MCF 10A (cell line): ENCODE results near the gene MED13L. TPM values are rescaled to one million over a fixed set of nuclear protein-coding genes. Genes with fewer than 3 reads are reported as not detected.

Experiments
- BruUV-seq: library from RNA; stranded (reverse); fragments of 400-500 nt; replicated peaks from 2 replicates; lab custom pipeline; 2021; lab: Mats Ljungman, UMichigan
- CTCF ChIA-PET: fragments of 300-600 bp; sonication (Branson Sonifier 250); formaldehyde crosslinking; extraction: SDS; loops from one replicate; lab custom pipeline; 2021; ENCODE audit warnings: antibody characterized with exemption, inconsistent platforms; lab: Yijun Ruan, JAX
- POLR2A ChIA-PET: fragments of 300-600, 350-650 bp; sonication (Branson Sonifier 250); formaldehyde crosslinking; extraction: SDS; loops from one replicate; lab custom pipeline; 2020; ENCODE audit warnings: antibody characterized with exemption, inconsistent platforms; lab: Yijun Ruan, JAX
- DNase-seq: peaks from one replicate; pipeline ENCODE4 v3.0.0-alpha.2; 2018; ENCODE audit not compliant: unreplicated experiment
- H3K27ac Mint-ChIP-seq: one replicate; pipeline ENCODE4 v1.8.0; 2022; ENCODE audit warnings: mild to moderate bottlenecking, low read depth, mixed read lengths; ENCODE audit not compliant: unreplicated experiment
- H3K27me3 Mint-ChIP-seq: one replicate; pipeline ENCODE4 v1.8.0; 2022; ENCODE audit warnings: mixed read lengths; ENCODE audit not compliant: insufficient read depth, unreplicated experiment
- H3K36me3 Mint-ChIP-seq: one replicate; pipeline ENCODE4 v1.8.0; 2022; ENCODE audit warnings: mild to moderate bottlenecking, moderate library complexity, mixed read lengths; ENCODE audit not compliant: insufficient read depth, unreplicated experiment
- H3K4me1 Mint-ChIP-seq: one replicate; pipeline ENCODE4 v1.8.0; 2022; ENCODE audit warnings: mixed read lengths; ENCODE audit not compliant: insufficient read depth, unreplicated experiment
- H3K4me3 Mint-ChIP-seq: one replicate; pipeline ENCODE4 v1.8.0; 2022; ENCODE audit warnings: mild to moderate bottlenecking, moderate library complexity, mixed read lengths; ENCODE audit not compliant: unreplicated experiment
- H3K9me3 Mint-ChIP-seq: one replicate; pipeline ENCODE4 v1.8.0; 2022; ENCODE audit warnings: mixed read lengths; ENCODE audit not compliant: unreplicated experiment
- CTCF ChIP-seq: fragments of 200-600 bp; IDR thresholded peaks from one replicate; pipeline ENCODE4 v1.8.0; 2022; ENCODE audit warnings: antibody characterized with exemption, mild to moderate bottlenecking; ENCODE audit not compliant: unreplicated experiment
- intact Hi-C: fragments of 100-400 bp; cut with micrococcal nuclease; formaldehyde crosslinking; loops from 2 replicates; pipeline ENCODE4 v1.14.1; 2022
- total RNA-seq: library from RNA; stranded (reverse); gene quantifications from 2 replicates; pipeline ENCODE4 v1.2.3, GENCODE V29; 2022

Gene MED13L
- total RNA-seq, 1 experiment from 2014 or later = 91.6 TPM

GRCh38 chr12:116057356-116057755 lies 220.1 kb downstream of the MED13L start:
- Mint-ChIP-seq H3K4me3 (no peak overlapping the region), H3K4me1 (peaks cover 16% of the 10 kb centered on the region), H3K27ac (no peak overlapping the region), H3K27me3 (no peaks in the 10 kb centered on the region), H3K36me3 (no peaks in the 10 kb centered on the region), H3K9me3 (no peaks in the 10 kb centered on the region)
- ChIA-PET POLR2A (interaction anchor here (0.7 kb wide), 2 partner anchors 43 to 219 kb away, joined by 3 read pairs; no protein-coding TSS in a partner anchor), CTCF (interaction anchor here (0.8 kb wide), 1 partner anchor 8 kb away, joined by 3 read pairs; no protein-coding TSS in a partner anchor)
- TF ChIP-seq CTCF = no peak
- BruUV-seq = no TSS peak
- intact Hi-C loops = no loop called here
- no peak for DNase-seq

GRCh38 chr12:116055895-116056607 lies 221.4 kb downstream of the MED13L start:
- H3K4me3 Mint-ChIP-seq = no peak overlapping the region
- intact Hi-C loops = no loop called here
- H3K9me3 Mint-ChIP-seq = no peaks in the 10 kb centered on the region
- no peaks in the 10 kb centered on the region for H3K27me3 Mint-ChIP-seq
- no peak for DNase-seq
- ChIA-PET POLR2A (interaction anchor here (0.6 kb wide), 1 partner anchor 588 kb away, joined by 3 read pairs; no protein-coding TSS in a partner anchor), CTCF (interaction anchor here (0.6 to 0.8 kb wide), 3 partner anchors 12 to 757 kb away, joined by 3 to 7 read pairs (median 4); no protein-coding TSS in a partner anchor)
- peaks cover 20% of the 10 kb centered on the region for H3K4me1 Mint-ChIP-seq
- no peak overlapping the region for H3K27ac Mint-ChIP-seq
- BruUV-seq = no TSS peak
- H3K36me3 Mint-ChIP-seq = no peaks in the 10 kb centered on the region
- no peak for TF ChIP-seq CTCF

GRCh38 chr12:116054280-116054679 lies 223.2 kb downstream of the MED13L start:
- ChIA-PET CTCF (interaction anchor here (0.6 to 1.7 kb wide), 5 partner anchors 10 to 655 kb away, joined by 3 to 5 read pairs (median 3); no protein-coding TSS in a partner anchor), POLR2A (interaction anchor here (0.5 to 1.3 kb wide), 5 partner anchors 11 to 79 kb away, joined by 3 to 5 read pairs (median 3); no protein-coding TSS in a partner anchor)
- Mint-ChIP-seq H3K27me3 (no peaks in the 10 kb centered on the region), H3K36me3 (no peaks in the 10 kb centered on the region), H3K27ac (peak overlapping the region; percentile 64), H3K4me3 (no peak overlapping the region), H3K9me3 (no peaks in the 10 kb centered on the region), H3K4me1 (peaks cover 20% of the 10 kb centered on the region)
- no peak for DNase-seq
- TF ChIP-seq CTCF = no peak
- intact Hi-C loops = no loop called here
- no TSS peak for BruUV-seq

- POLR2A ChIA-PET = interaction anchor here (0.6 to 1.4 kb wide), 8 partner anchors 11 to 223 kb away, joined by 3 to 4 read pairs (median 3); no protein-coding TSS in a partner anchor
- TF ChIP-seq CTCF = no peak
- H3K9me3 Mint-ChIP-seq = no peaks in the 10 kb centered on the region
- CTCF ChIA-PET = interaction anchor here (0.5 to 1.7 kb wide), 9 partner anchors 10 to 655 kb away, joined by 3 to 5 read pairs (median 3); no protein-coding TSS in a partner anchor
- peak; percentile 89 for DNase-seq
- H3K27me3 Mint-ChIP-seq = no peaks in the 10 kb centered on the region
- H3K36me3 Mint-ChIP-seq = no peaks in the 10 kb centered on the region
- H3K4me1 Mint-ChIP-seq = peaks cover 20% of the 10 kb centered on the region
- BruUV-seq = no TSS peak
- H3K27ac Mint-ChIP-seq = peak overlapping the region; percentile 64
- no peak overlapping the region for H3K4me3 Mint-ChIP-seq
- intact Hi-C loops = no loop called here
Observed at GRCh38 chr12:116053479-116054200, 223.9 kb downstream of the MED13L start.
